ENCODE results near the gene NANS. TPM values are rescaled to one million over a fixed set of nuclear protein-coding genes. Genes with fewer than 3 reads are reported as not detected.
"Not testable (repeated sequence)": the region's sequence is repeated elsewhere in the genome, so short reads cannot be mapped to it uniquely, and the experiment has no call there.

NANS gene
- total and polyA plus RNA-seq, 2 of the 8 experiments (the other 6 are each of a cell fraction or from before 2014, with no cell fraction given), result 56.5 to 67.3 TPM

DNA sequence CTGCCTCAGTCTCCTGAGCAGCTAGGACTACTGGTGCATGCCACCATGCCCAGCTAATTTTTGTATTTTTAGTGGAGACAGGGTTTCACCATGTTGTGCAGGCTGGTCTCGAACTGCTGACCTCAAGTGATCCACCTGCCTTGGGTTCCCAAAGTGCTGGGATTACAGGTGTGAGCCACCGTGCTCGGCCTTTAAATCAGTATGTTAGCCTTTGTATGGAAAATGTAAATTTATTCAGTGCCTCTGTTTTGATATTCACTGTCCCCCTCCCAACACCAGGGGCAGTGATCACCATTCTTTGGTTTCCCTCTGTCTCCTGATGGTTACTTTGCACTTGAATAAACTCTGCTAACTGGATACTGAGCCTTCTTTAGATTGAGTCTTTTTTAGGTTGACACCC, 34.1 kb downstream of the NANS start:
- H3K27me3 ChIP-seq (replicated peaks in 1 of 4; ENCODE audit: control insufficient read depth in 3 of 4, extremely low read depth in 1 of 4, insufficient read depth in 3 of 4, low read length in 3 of 4); H3K27ac ChIP-seq (ENCODE audit: low read depth, low read length); H3K14ac ChIP-seq (ENCODE audit: insufficient read length); H3K79me1 ChIP-seq (ENCODE audit: low read depth, low read length); H4K5ac ChIP-seq (ENCODE audit: insufficient read length, low read depth, low read length); H2BK15ac ChIP-seq (ENCODE audit: low read length); H2BK5ac ChIP-seq (ENCODE audit: low read depth, low read length); H3K36me3 ChIP-seq (ENCODE audit: control insufficient read depth in 2 of 4, insufficient read depth in 4 of 4, low read length in 3 of 4); H3K9me3 ChIP-seq (ENCODE audit: insufficient read depth in 2 of 2, low read depth in 1 of 2, low read length in 1 of 2); H3K23ac ChIP-seq (ENCODE audit: insufficient read length); H4K8ac ChIP-seq (ENCODE audit: extremely low read depth, insufficient read depth, low read length); H3K23me2 ChIP-seq (ENCODE audit: low read depth, low read length); H4K91ac ChIP-seq (replicated peaks; ENCODE audit: insufficient read length, low read length); H3K79me2 ChIP-seq (ENCODE audit: control insufficient read depth in 1 of 2, insufficient read depth in 2 of 2, low read length in 2 of 2); H3K9ac ChIP-seq (replicated peaks in 1 of 4; ENCODE audit: extremely low read depth in 1 of 4, low read depth in 3 of 4, low read length in 3 of 4); H3K56ac ChIP-seq (replicated peaks; ENCODE audit: insufficient read length, low read depth, low read length); H2AK5ac ChIP-seq (ENCODE audit: low read depth, low read length); H3K4ac ChIP-seq (replicated peaks; ENCODE audit: insufficient read length, low read depth, low read length); H3K18ac ChIP-seq (ENCODE audit: extremely low read depth, low read length); H2BK20ac ChIP-seq (ENCODE audit: low read length); H4K20me1 ChIP-seq (replicated peaks in 1 of 2; ENCODE audit: control insufficient read depth in 1 of 2, insufficient read depth in 2 of 2, low read length in 2 of 2); H2BK120ac ChIP-seq (replicated peaks; ENCODE audit: low read depth, low read length); H2BK12ac ChIP-seq (ENCODE audit: low read depth, low read length); H2AFZ ChIP-seq (ENCODE audit: low read length): not testable (repeated sequence)
- TF ChIP-seq, protein P1, sequence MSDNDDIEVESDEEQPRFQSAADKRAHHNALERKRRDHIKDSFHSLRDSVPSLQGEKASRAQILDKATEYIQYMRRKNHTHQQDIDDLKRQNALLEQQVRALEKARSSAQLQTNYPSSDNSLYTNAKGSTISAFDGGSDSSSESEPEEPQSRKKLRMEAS (IDR thresholded peaks at IDR 0.05), result peak; percentile 69
- TF ChIP-seq E2F6 (IDR thresholded peaks at IDR 0.05) (peak; percentile 79; the same call in 1 of the 2 replicates), KDM1A (IDR thresholded peaks at IDR 0.05; ENCODE audit: borderline replicate concordance, low read length) (peak; percentile 58; the same call in 1 of the 2 replicates), RAD21 (IDR thresholded peaks at IDR 0.05 in 1 of 2, conservative IDR thresholded peaks at IDR 0.05 in 1 of 2; ENCODE audit: low read depth in 2 of 2, low read length in 2 of 2) (peak; percentile 54 to 64)
- TF ChIP-seq, protein P2, sequence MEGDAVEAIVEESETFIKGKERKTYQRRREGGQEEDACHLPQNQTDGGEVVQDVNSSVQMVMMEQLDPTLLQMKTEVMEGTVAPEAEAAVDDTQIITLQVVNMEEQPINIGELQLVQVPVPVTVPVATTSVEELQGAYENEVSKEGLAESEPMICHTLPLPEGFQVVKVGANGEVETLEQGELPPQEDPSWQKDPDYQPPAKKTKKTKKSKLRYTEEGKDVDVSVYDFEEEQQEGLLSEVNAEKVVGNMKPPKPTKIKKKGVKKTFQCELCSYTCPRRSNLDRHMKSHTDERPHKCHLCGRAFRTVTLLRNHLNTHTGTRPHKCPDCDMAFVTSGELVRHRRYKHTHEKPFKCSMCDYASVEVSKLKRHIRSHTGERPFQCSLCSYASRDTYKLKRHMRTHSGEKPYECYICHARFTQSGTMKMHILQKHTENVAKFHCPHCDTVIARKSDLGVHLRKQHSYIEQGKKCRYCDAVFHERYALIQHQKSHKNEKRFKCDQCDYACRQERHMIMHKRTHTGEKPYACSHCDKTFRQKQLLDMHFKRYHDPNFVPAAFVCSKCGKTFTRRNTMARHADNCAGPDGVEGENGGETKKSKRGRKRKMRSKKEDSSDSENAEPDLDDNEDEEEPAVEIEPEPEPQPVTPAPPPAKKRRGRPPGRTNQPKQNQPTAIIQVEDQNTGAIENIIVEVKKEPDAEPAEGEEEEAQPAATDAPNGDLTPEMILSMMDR (IDR thresholded peaks at IDR 0.05; ENCODE audit: control extremely low read depth in 1 of 3, insufficient read depth in 1 of 3, low read depth in 1 of 3, low read length in 3 of 3), result peak in 2 of 3 experiments; percentile 45 to 58; a peak in 3 of 4 replicates
- Histone ChIP-seq H3K4me1 (replicated peaks in 1 of 4; ENCODE audit: control insufficient read depth in 3 of 4, insufficient read depth in 4 of 4, low read length in 3 of 4) (peaks cover 5 to 26% (median 11%) of the 10 kb centered on the region in 4 experiments; a peak in 6 of 7 replicates), H3K4me3 (ENCODE audit: extremely low read depth in 1 of 4, insufficient read depth in 2 of 4, low read depth in 3 of 4, low read length in 4 of 4) (peak overlapping the region in 2 of 4 experiments; percentile 1 to 53; a peak in 2 of 8 replicates), H3K4me2 (ENCODE audit: insufficient read depth in 1 of 2, low read depth in 2 of 2, low read length in 2 of 2) (peak overlapping the region; percentile 24 to 61; a peak in 1 of 4 replicates)
- DNase-seq (ENCODE audit: low read depth in 1 of 2, low spot score in 2 of 2) (peak in 1 of 2 experiments; percentile 29), FAIRE-seq (peak; percentile 96)
- WGBS, 2 experiments (ENCODE audit: extremely low coverage in 1 of 2, insufficient coverage in 1 of 2, insufficient read length in 1 of 2, insufficient replicate concordance in 2 of 2, low coverage in 1 of 2, low lambda C conversion rate in 2 of 2, missing lambda C conversion rate in 1 of 2), result 29% methylated on average over 3 of the region's 3 CpGs; no CpG with 5 or more reads in 1 of the 2 experiments
- ChIA-PET POLR2A (ENCODE audit: partially characterized antibody) (interaction anchor here (0.6 to 1.3 kb wide), 4 partner anchors 34 to 166 kb away, joined by 3 to 4 read pairs (median 3); partner anchors contain the start of gene NANS), CTCF (ENCODE audit: partially characterized antibody) (interaction anchor here (0.7 to 1.7 kb wide), 8 partner anchors 11 to 173 kb away, joined by 3 to 10 read pairs (median 4); no protein-coding TSS in a partner anchor)
